ENCODE data around the gene PDZD2. TPM values are rescaled to one million over a fixed set of nuclear protein-coding genes. Genes with fewer than 3 reads are reported as not detected.

The PDZD2 gene
- total RNA-seq, 1 experiment from 2014 or later: 23.0 TPM

GRCh38 chr5:32100691-32101302 lies 461.9 kb downstream of the PDZD2 start:
- ChIA-PET CTCF (interaction anchor here (0.6 to 3.5 kb wide), 2 partner anchors 8 to 10 kb away, joined by 3 to 15 read pairs; no protein-coding TSS in a partner anchor), POLR2A (no interaction called here)
- peaks cover 88% of the 10 kb centered on the region for H3K36me3 Mint-ChIP-seq (ENCODE audit: insufficient read depth, unreplicated experiment)
- intact Hi-C loops (cut with micrococcal nuclease): no loop called here
- no peaks in the 10 kb centered on the region for H3K4me1 Mint-ChIP-seq (ENCODE audit: insufficient read depth, unreplicated experiment)
- no peak overlapping the region for H3K27ac Mint-ChIP-seq (ENCODE audit: low read depth, unreplicated experiment)
- H3K4me3 Mint-ChIP-seq (ENCODE audit: unreplicated experiment): no peak overlapping the region
- no peak for DNase-seq (ENCODE audit: unreplicated experiment)
- no peak for TF ChIP-seq CTCF (IDR thresholded peaks at IDR 0.05; ENCODE audit: unreplicated experiment)
- H3K9me3 Mint-ChIP-seq (ENCODE audit: unreplicated experiment): no peaks in the 10 kb centered on the region
- BruUV-seq (replicated peaks): no TSS peak
- H3K27me3 Mint-ChIP-seq (ENCODE audit: insufficient read depth, unreplicated experiment): no peaks in the 10 kb centered on the region

GRCh38 chr5:32102254-32102986 lies 463.5 kb downstream of the PDZD2 start:
- Mint-ChIP-seq H3K4me3 (ENCODE audit: unreplicated experiment) (no peak overlapping the region), H3K9me3 (ENCODE audit: unreplicated experiment) (no peaks in the 10 kb centered on the region), H3K36me3 (ENCODE audit: insufficient read depth, unreplicated experiment) (peaks cover 86% of the 10 kb centered on the region), H3K27ac (ENCODE audit: low read depth, unreplicated experiment) (no peak overlapping the region), H3K27me3 (ENCODE audit: insufficient read depth, unreplicated experiment) (no peaks in the 10 kb centered on the region), H3K4me1 (ENCODE audit: insufficient read depth, unreplicated experiment) (no peaks in the 10 kb centered on the region)
- CTCF ChIA-PET: interaction anchor here (0.7 to 3.5 kb wide), 4 partner anchors 9 to 294 kb away, joined by 3 to 15 read pairs (median 4); no protein-coding TSS in a partner anchor
- BruUV-seq (replicated peaks): no TSS peak
- TF ChIP-seq CTCF (IDR thresholded peaks at IDR 0.05; ENCODE audit: unreplicated experiment): no peak
- POLR2A ChIA-PET: no interaction called here
- intact Hi-C loops (cut with micrococcal nuclease): no loop called here
- no peak for DNase-seq (ENCODE audit: unreplicated experiment)

GRCh38 chr5:32103521-32103920 lies 464.6 kb downstream of the PDZD2 start:
- POLR2A ChIA-PET: no interaction called here
- TF ChIP-seq CTCF (IDR thresholded peaks at IDR 0.05; ENCODE audit: unreplicated experiment): no peak
- CTCF ChIA-PET: interaction anchor here (0.6 to 3.5 kb wide), 4 partner anchors 10 to 295 kb away, joined by 3 to 15 read pairs (median 4); no protein-coding TSS in a partner anchor
- intact Hi-C loops (cut with micrococcal nuclease): no loop called here
- Mint-ChIP-seq H3K36me3 (ENCODE audit: insufficient read depth, unreplicated experiment) (peaks cover 84% of the 10 kb centered on the region), H3K4me1 (ENCODE audit: insufficient read depth, unreplicated experiment) (no peaks in the 10 kb centered on the region), H3K9me3 (ENCODE audit: unreplicated experiment) (no peaks in the 10 kb centered on the region), H3K4me3 (ENCODE audit: unreplicated experiment) (no peak overlapping the region), H3K27me3 (ENCODE audit: insufficient read depth, unreplicated experiment) (no peaks in the 10 kb centered on the region), H3K27ac (ENCODE audit: low read depth, unreplicated experiment) (no peak overlapping the region)
- no peak for DNase-seq (ENCODE audit: unreplicated experiment)
- BruUV-seq (replicated peaks): no TSS peak

- BruUV-seq (replicated peaks): no TSS peak
- POLR2A ChIA-PET: interaction anchor here (1.2 kb wide), 1 partner anchor 169 kb away, joined by 3 read pairs; no protein-coding TSS in a partner anchor
Observed at GRCh38 chr5:32107291-32107690, 468.4 kb downstream of the PDZD2 start.

More at GRCh38 chr5:32107291-32107690, 468.4 kb downstream of the PDZD2 start:
- no peak for DNase-seq (ENCODE audit: unreplicated experiment)
- no peaks in the 10 kb centered on the region for H3K9me3 Mint-ChIP-seq (ENCODE audit: unreplicated experiment)
- H3K27me3 Mint-ChIP-seq (ENCODE audit: insufficient read depth, unreplicated experiment): no peaks in the 10 kb centered on the region
- TF ChIP-seq CTCF (IDR thresholded peaks at IDR 0.05; ENCODE audit: unreplicated experiment): no peak
- H3K36me3 Mint-ChIP-seq (ENCODE audit: insufficient read depth, unreplicated experiment): peaks cover 83% of the 10 kb centered on the region
- H3K4me1 Mint-ChIP-seq (ENCODE audit: insufficient read depth, unreplicated experiment): no peaks in the 10 kb centered on the region
- no peak overlapping the region for H3K4me3 Mint-ChIP-seq (ENCODE audit: unreplicated experiment)
- CTCF ChIA-PET: interaction anchor here (0.6 to 2.5 kb wide), 5 partner anchors 14 to 501 kb away, joined by 3 to 12 read pairs (median 4); no protein-coding TSS in a partner anchor
- intact Hi-C loops (cut with micrococcal nuclease): no loop called here
- no peak overlapping the region for H3K27ac Mint-ChIP-seq (ENCODE audit: low read depth, unreplicated experiment)
